HG03066 (cell line): ENCODE data around the gene GRIN2A.

Experiments
- ATAC-seq: cut with Tn5 transposase; IDR thresholded peaks from one replicate; pipeline ENCODE4 v1.9.1; 2021; ENCODE audit warnings: low read depth; ENCODE audit not compliant: unreplicated experiment

The GRIN2A gene

GRCh38 chr16:10138881-10139280, 43.3 kb downstream of the GRIN2A start:
- no peak for ATAC-seq

- ATAC-seq = no peak
Measured at GRCh38 chr16:10137341-10137740, 44.9 kb downstream of the GRIN2A start.

GRCh38 chr16:10136916-10137315, 45.3 kb downstream of the GRIN2A start:
- no peak for ATAC-seq

- no peak for ATAC-seq
Measured at GRCh38 chr16:10130538-10130937, 51.7 kb downstream of the GRIN2A start.

- ATAC-seq = no peak
Measured at GRCh38 chr16:10128397-10129258, 53.6 kb downstream of the GRIN2A start.

GRCh38 chr16:10126686-10127085, 55.5 kb downstream of the GRIN2A start:
- no peak for ATAC-seq

GRCh38 chr16:10123141-10123540, 59.1 kb downstream of the GRIN2A start:
- no peak for ATAC-seq

GRCh38 chr16:10122546-10122945, 59.7 kb downstream of the GRIN2A start:
- ATAC-seq = no peak

- ATAC-seq = no peak
Measured at GRCh38 chr16:10121897-10122425, 60.3 kb downstream of the GRIN2A start.

GRCh38 chr16:10121491-10121890, 60.7 kb downstream of the GRIN2A start:
- ATAC-seq = no peak

- ATAC-seq = no peak
Measured at GRCh38 chr16:10120953-10121352, 61.3 kb downstream of the GRIN2A start.

GRCh38 chr16:10114409-10114808, 67.8 kb downstream of the GRIN2A start:
- ATAC-seq = no peak

- no peak for ATAC-seq
Measured at GRCh38 chr16:10113248-10113647, 69.0 kb downstream of the GRIN2A start.

GRCh38 chr16:10112021-10112420, 70.2 kb downstream of the GRIN2A start:
- ATAC-seq = no peak

GRCh38 chr16:10111156-10111761, 71.0 kb downstream of the GRIN2A start:
- ATAC-seq = no peak

GRCh38 chr16:10110552-10110951, 71.7 kb downstream of the GRIN2A start:
- ATAC-seq = no peak

- no peak for ATAC-seq
Measured at GRCh38 chr16:10107081-10107480, 75.1 kb downstream of the GRIN2A start.

- ATAC-seq = no peak
Measured at GRCh38 chr16:10103700-10104099, 78.5 kb downstream of the GRIN2A start.

GRCh38 chr16:10103118-10103517, 79.1 kb downstream of the GRIN2A start:
- ATAC-seq = no peak

- no peak for ATAC-seq
Measured at GRCh38 chr16:10100829-10101228, 81.4 kb downstream of the GRIN2A start.

- ATAC-seq = no peak
Measured at GRCh38 chr16:10098991-10099390, 83.2 kb downstream of the GRIN2A start.

GRCh38 chr16:10097271-10097670, 85.0 kb downstream of the GRIN2A start:
- no peak for ATAC-seq
